Endodermal cell (in vitro differentiated cells): ENCODE data around the gene ALDH4A1. TPM values are rescaled to one million over a fixed set of nuclear protein-coding genes. Genes with fewer than 3 reads are reported as not detected.
"Not testable (repeated sequence)": the region's sequence is repeated elsewhere in the genome, so short reads cannot be mapped to it uniquely, and the experiment has no call there.

Experiments used
- DNase-seq: peaks from one replicate; pipeline ENCODE4 v3.0.0-alpha.2; 2017
- H3K27ac ChIP-seq: 2 replicates; pipeline ENCODE4 v1.5.1; 2013; ENCODE audit warnings: mild to moderate bottlenecking, low read depth, low read length, moderate library complexity
- H3K27me3 ChIP-seq: 2 replicates; pipeline ENCODE4 v1.6.1; 2013; ENCODE audit warnings: mild to moderate bottlenecking, low read length, moderate library complexity; ENCODE audit not compliant: insufficient read depth, control insufficient read depth, poor library complexity, severe bottlenecking
- H3K36me3 ChIP-seq: 2 replicates; pipeline ENCODE4 v1.7.0; 2013; ENCODE audit warnings: mild to moderate bottlenecking, low read length, moderate library complexity; ENCODE audit not compliant: control insufficient read depth, insufficient read depth
- H3K4me1 ChIP-seq: one replicate; pipeline ENCODE4 v1.7.0; 2013; ENCODE audit warnings: low read length; ENCODE audit not compliant: control insufficient read depth, insufficient read depth
- H3K4me3 ChIP-seq: 2 replicates; pipeline ENCODE4 v1.5.1; 2013; ENCODE audit warnings: mild to moderate bottlenecking, low read length, moderate library complexity
- H3K9ac ChIP-seq: 2 replicates; pipeline ENCODE4 v1.6.1; 2013; ENCODE audit warnings: mild to moderate bottlenecking, low read length, moderate library complexity; ENCODE audit not compliant: poor library complexity, severe bottlenecking; ENCODE audit errors: extremely low read depth
- H3K9me3 ChIP-seq: 2 replicates; pipeline ENCODE4 v1.6.1; 2013; ENCODE audit warnings: mild to moderate bottlenecking, low read length, moderate library complexity; ENCODE audit not compliant: control insufficient read depth
- H3K27ac Mint-ChIP-seq: 2 replicates; pipeline ENCODE4 v1.8.0; 2020; ENCODE audit warnings: mixed read lengths
- H3K27me3 Mint-ChIP-seq: 2 replicates; pipeline ENCODE4 v1.8.0; 2021; ENCODE audit warnings: mild to moderate bottlenecking, mixed read lengths; ENCODE audit not compliant: insufficient read depth
- H3K36me3 Mint-ChIP-seq: 2 replicates; pipeline ENCODE4 v1.8.0; 2020; ENCODE audit warnings: low read depth, mixed read lengths
- H3K4me1 Mint-ChIP-seq: 2 replicates; pipeline ENCODE4 v1.8.0; 2020; ENCODE audit warnings: mixed read lengths
- H3K4me3 Mint-ChIP-seq: 2 replicates; pipeline ENCODE4 v1.8.0; 2020; ENCODE audit warnings: mild to moderate bottlenecking, moderate library complexity, mixed read lengths
- H3K9me3 Mint-ChIP-seq: 2 replicates; pipeline ENCODE4 v1.8.0; 2020; ENCODE audit warnings: mild to moderate bottlenecking, mixed read lengths
- CTCF ChIP-seq: fragments of 200-600 bp; sonication (generic); conservative IDR thresholded peaks from 2 replicates; pipeline ENCODE4 v1.5.0; 2021; ENCODE audit warnings: antibody characterized with exemption, mild to moderate bottlenecking
- WGBS, 2 experiments: methylation state at CpG; one replicate each; pipeline versions ENCODE4 v1.1.5 to v1.1.7; 2013; ENCODE audit warnings: missing lambda C conversion rate in 2 of 2, mixed read lengths in 1 of 2; ENCODE audit not compliant: insufficient coverage in 1 of 2, insufficient read length in 1 of 2; 5-methylcytosine and 5-hydroxymethylcytosine counted together
- total RNA-seq, 2 donors: library from RNA; stranded (reverse); fragmentation: NEBNext Ultra II Directional in 1 of 2; extraction: Animal tissue kit (Norgen Biotek cat#: 25700) in 1 of 2; gene quantifications; 2 replicates in 1 of 2; 3 replicates in 1 of 2; pipeline ENCODE4 v1.2.1, GENCODE V29; 2021

Gene ALDH4A1
- total RNA-seq, 2 donors from 2014 or later = 7.6 to 18.7 TPM

GRCh38 chr1:18854331-18855025, 47.9 kb downstream of the ALDH4A1 start:
- Histone ChIP-seq H3K9me3 (no peaks in the 10 kb centered on the region), H3K4me3 (no peak overlapping the region), H3K9ac (no peak overlapping the region), H3K27ac (no peak overlapping the region), H3K4me1 (no peaks in the 10 kb centered on the region), H3K27me3 (peaks cover 63% of the 10 kb centered on the region), H3K36me3 (no peaks in the 10 kb centered on the region)
- Mint-ChIP-seq H3K36me3 (no peaks in the 10 kb centered on the region), H3K27me3 (peaks cover 18% of the 10 kb centered on the region), H3K27ac (no peak overlapping the region), H3K4me1 (no peaks in the 10 kb centered on the region), H3K4me3 (no peak overlapping the region), H3K9me3 (no peaks in the 10 kb centered on the region)
- no peak for DNase-seq
- no peak for TF ChIP-seq CTCF
- WGBS, 2 experiments = 91 to 94% methylated on average over 38 to 49 of the region's 49 CpGs

- Histone ChIP-seq H3K9ac (no peak overlapping the region), H3K27ac (no peak overlapping the region), H3K9me3 (no peaks in the 10 kb centered on the region), H3K27me3 (peaks cover 71% of the 10 kb centered on the region), H3K4me1 (no peaks in the 10 kb centered on the region), H3K4me3 (no peak overlapping the region), H3K36me3 (no peaks in the 10 kb centered on the region)
- no peak overlapping the region for H3K27ac Mint-ChIP-seq
- no peak for TF ChIP-seq CTCF
- no peak for DNase-seq
- WGBS, 2 experiments = 72% methylated on average over 6 of the region's 6 CpGs; no CpG with 5 or more reads in 1 of the 2 experiments
- H3K4me1 Mint-ChIP-seq = no peaks in the 10 kb centered on the region
- peaks cover 33% of the 10 kb centered on the region for H3K27me3 Mint-ChIP-seq
- H3K4me3 Mint-ChIP-seq = no peak overlapping the region
- no peaks in the 10 kb centered on the region for H3K36me3 Mint-ChIP-seq
- peaks cover 8% of the 10 kb centered on the region for H3K9me3 Mint-ChIP-seq
Measured at GRCh38 chr1:18852501-18852900, 49.9 kb downstream of the ALDH4A1 start.

GRCh38 chr1:18849261-18849711, 53.1 kb downstream of the ALDH4A1 start:
- Histone ChIP-seq H3K9ac (no peak overlapping the region), H3K36me3 (no peaks in the 10 kb centered on the region), H3K4me1 (no peaks in the 10 kb centered on the region), H3K27ac (no peak overlapping the region), H3K27me3 (peaks cover 92% of the 10 kb centered on the region), H3K9me3 (no peaks in the 10 kb centered on the region), H3K4me3 (no peak overlapping the region)
- Mint-ChIP-seq H3K4me1 (no peaks in the 10 kb centered on the region), H3K9me3 (peaks cover 17% of the 10 kb centered on the region), H3K27ac (no peak overlapping the region), H3K36me3 (no peaks in the 10 kb centered on the region), H3K27me3 (peaks cover 52% of the 10 kb centered on the region), H3K4me3 (no peak overlapping the region)
- no peak for DNase-seq
- 84 to 85% methylated on average over 5 to 11 of the region's 11 CpGs for WGBS, 2 experiments
- no peak for TF ChIP-seq CTCF

DNA sequence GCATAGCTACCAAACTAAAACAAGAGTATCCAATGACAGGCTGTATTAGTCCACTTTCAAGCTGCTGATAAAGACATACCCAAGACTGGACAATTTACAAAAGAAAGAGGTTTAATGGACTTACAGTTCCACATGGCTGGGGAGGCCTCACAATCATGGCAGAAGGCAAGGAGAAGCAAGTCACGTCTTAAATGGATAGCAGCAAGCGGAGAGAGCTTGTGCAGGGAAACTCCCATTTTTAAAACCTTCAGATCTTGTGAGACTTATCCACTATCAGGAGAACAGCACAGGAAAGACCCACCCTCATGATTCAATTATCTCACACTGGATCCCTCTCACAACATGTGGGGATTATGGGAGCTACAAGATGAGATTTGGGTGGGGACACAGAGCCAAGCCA, 54.6 kb downstream of the ALDH4A1 start:
- not testable (repeated sequence) for H3K27ac Mint-ChIP-seq, H3K4me3 ChIP-seq, H3K4me1 Mint-ChIP-seq, H3K36me3 ChIP-seq, DNase-seq, H3K9ac ChIP-seq, H3K9me3 ChIP-seq, H3K36me3 Mint-ChIP-seq, H3K4me1 ChIP-seq, H3K27ac ChIP-seq, H3K4me3 Mint-ChIP-seq
- H3K27me3 Mint-ChIP-seq = peaks cover 65% of the 10 kb centered on the region
- WGBS, 2 experiments = 93 to 94% methylated on average over 2 of the region's 2 CpGs
- H3K9me3 Mint-ChIP-seq = peaks cover 17% of the 10 kb centered on the region
- peaks cover 92% of the 10 kb centered on the region for H3K27me3 ChIP-seq
